SH-SY5Y (cell line): ENCODE results near the gene FLNB.

Experiments used
- GATA2 ChIP-seq: IDR thresholded peaks from 2 replicates; pipeline ENCODE4 v1.6.1; 2011; ENCODE audit warnings: mild to moderate bottlenecking, low read depth, low read length
- GATA3 ChIP-seq: IDR thresholded peaks from 2 replicates; pipeline ENCODE4 v1.6.1; 2011; ENCODE audit warnings: low read depth, mild to moderate bottlenecking, low read length, moderate library complexity

The FLNB gene

DNA sequence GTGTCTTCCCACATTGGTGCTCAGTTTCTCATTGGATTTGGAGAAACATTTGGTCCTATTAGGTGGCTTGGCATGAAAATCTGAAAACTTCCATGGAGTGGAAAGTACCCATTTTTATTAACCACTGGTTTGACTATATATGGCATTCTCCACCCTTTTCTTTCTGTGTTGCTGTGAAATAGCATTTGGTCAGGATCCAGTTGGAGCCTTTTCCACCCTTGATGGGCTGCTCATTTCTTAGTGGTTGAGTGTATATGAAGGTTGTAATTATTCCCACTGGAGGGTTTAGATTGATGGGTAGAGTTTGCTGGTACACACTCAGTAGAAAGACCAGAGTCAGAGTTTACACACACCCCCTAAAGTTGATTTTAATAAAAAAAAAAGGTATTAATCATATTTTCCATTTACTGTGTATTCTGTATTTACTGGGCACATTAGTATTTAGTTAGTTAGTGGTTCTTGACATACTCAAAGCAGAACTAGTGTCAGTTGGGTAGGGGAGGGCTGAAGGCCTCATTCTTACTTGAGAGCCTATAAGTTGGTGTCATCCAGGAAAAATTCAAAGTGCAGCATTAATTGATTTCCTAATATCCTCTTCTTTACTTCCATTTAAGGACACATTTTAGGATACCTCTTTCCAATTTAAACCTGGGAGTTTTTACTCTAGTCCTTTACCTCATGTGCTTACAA is 69.5 kb downstream of the FLNB start:
- TF ChIP-seq GATA3, result no peak
- TF ChIP-seq GATA2, result no peak

DNA sequence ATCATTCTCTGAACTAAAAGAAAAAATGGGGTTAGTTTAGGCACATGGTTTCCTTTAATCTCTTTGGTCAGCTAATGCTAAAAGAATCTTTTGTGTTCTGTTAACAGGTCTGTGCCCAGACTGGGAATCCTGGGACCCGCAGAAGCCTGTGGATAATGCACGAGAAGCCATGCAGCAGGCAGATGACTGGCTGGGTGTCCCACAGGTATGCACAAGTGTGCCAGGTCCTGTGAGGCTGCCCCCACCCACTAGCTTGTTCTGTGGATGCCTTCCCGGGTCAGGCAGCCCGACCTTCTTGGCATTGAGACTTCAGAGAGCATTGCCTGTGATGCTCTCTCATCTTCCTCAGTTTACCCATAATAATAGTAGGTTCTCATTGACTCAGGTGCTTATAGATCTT is 70.4 kb downstream of the FLNB start:
- TF ChIP-seq GATA3, result no peak
- TF ChIP-seq GATA2, result no peak

DNA sequence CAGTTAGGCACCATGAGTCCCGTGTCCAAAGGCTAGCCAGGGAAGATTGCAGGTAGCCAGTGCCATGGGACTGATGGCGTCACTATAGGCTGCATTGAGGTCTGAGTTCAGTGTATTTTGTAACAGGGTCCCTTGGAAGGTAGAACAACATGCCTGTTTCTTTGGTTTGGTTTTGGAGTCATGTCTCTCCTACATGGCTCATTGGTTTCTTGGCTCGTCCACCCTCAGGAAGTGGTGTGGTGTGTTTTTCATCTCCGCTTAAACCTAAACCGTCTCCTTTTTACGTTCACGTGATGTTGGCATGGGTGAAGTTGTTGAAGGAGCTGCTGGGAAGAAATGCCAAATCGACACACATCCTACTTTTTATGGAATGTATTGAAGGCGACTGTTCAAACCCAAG is 71.6 kb downstream of the FLNB start:
- TF ChIP-seq GATA2, result no peak
- TF ChIP-seq GATA3, result no peak

DNA sequence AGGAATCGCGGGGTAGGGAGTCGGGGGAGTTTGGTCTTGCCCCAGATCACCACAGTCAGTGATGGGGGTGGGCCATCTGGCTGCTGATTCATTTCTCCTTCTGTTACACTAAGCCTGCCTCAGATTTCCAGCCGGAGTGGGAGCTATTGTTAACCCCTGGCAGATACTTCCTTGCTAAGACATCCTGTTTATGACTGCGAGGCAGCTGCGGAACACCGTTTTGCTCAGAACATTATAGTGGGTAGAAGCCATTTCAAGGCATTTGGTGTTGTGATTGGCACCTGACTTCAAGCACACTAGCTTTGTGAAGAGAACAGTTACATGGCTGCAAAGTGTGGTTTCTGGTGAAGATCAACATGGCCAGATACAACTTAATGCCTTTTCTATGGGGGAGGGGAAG is 73.8 kb downstream of the FLNB start:
- no peak for TF ChIP-seq GATA2
- no peak for TF ChIP-seq GATA3

DNA sequence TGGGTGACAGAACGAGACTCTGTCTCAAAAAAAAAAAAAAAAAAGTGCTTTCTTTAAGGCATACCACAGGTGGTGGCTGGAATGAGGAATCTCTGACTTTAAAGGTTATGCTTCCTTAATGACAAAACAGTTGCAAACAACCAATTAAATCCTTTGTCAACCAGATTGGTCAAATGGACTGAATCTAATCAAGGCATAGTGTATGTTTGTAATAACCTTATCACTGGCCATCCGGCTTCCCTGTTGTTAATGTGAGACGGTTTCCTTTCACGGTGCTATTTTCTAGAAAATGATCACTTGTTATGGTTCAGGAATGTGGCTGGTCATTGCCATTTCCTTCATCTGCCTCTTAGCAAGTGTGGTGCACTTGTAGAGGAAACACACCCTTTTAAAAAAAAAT is 75.9 kb downstream of the FLNB start:
- TF ChIP-seq GATA3 (no peak), GATA2 (no peak)

DNA sequence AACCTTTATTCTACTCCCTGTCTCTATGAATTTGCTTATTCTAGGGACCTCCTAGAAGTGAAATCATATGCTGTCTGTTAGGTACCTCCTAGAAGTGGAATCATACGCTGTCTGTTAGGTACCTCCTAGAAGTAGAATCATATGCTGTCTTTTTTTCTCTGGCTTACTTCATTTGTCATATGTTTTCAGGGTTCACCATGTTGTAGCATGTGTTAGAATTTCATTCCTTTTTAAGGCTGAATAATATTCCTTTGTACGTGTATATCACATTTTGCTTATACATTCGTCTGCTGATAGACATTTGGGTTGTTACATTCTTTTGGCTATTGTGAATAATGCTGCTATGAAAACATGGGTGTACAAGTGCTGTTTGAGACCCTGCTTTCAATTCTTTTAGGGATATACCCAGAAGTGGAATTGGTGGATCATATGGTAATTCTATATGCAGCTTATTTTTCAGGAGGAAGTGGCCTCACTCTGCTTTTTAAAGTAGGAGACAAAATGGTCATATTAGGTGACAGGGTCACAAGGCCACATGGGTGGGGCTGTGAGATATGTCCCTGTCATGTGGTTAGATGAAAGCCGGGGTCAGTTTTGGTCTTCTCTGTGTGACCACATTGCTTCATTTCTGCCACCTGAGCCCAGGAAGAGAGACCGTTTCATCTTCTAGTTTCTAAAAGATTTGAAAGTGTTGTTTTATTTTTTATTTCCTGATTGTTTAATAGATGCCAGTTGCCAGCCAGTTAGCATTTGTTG is 76.7 kb downstream of the FLNB start:
- TF ChIP-seq GATA2, result no peak
- TF ChIP-seq GATA3, result no peak

DNA sequence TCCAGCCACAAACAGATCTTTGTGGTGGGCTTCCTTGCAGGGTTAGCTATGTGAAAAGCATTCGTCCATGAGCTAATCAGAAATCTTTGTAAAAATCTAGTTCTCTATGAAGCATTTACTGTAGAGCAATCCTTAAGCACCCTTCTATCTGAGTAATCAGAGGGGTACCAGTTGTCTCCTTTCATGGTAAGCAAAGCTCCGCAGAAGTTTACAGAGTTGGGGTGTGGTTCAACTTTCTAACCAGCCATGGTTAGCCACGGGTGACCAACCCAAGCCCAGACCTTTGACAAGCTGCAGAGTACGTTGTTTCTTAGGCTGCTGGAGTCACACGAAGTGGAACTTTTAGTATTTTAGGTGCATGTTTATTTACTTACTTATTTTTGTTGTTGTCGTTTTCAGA is 77.4 kb downstream of the FLNB start:
- TF ChIP-seq GATA2, result no peak
- TF ChIP-seq GATA3, result no peak

DNA sequence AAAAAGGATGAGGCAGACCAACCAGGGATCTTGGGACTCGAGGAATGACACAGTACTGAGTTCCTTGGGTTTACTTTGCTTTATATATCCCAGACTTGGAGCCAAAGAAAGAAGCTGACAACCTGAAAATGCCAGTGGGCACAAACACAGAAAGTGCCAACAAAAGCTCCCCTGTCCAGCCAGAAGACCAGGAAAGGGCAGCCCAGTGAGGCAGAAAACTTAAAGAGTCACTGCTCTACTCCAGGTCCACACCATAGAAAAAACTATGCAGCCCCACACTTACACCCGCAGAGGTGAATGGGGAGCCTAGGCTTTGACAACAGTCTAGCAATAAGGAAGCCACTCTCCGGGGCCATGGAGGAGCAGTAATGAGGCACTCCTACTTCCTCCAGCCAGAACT is 80.3 kb downstream of the FLNB start:
- TF ChIP-seq GATA3 (no peak), GATA2 (no peak)

DNA sequence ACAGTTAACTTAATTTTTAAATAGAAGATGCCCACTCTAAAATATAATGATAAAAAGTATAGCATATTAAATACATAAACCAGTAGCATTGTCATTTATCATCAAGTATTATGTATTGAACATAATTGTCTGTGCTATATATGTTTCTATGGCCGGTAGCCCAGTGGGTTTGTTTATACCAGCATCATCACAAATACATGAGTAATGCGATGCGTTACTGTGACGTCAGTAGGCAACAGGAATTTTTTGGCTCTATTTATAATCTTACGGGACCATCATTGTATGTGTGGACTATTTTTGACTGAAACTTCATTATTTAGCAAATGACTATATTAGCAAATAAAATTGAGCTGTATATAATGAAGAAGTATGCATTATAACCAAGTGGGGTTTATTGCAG is 82.1 kb downstream of the FLNB start:
- TF ChIP-seq GATA3 (no peak), GATA2 (no peak)

DNA sequence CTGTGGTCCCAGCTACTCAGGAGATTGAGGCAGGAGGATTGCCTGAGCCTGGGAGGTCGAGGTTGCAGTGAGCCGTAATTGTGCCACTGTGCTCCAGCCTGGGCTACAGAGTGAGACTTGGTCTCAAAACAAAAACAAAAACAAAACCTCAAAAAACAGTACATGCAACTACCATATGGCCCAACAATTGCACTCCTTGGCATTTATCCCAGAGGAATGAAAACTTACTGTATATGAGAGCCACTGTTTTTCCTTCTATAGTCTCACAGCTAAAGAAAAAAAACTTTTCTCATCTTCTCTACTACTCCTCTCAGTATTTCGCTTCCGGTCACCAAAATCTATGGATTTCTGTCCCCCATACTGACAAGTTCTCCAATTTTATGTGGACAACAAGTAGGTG is 84.3 kb downstream of the FLNB start:
- TF ChIP-seq GATA3 (no peak), GATA2 (no peak)

DNA sequence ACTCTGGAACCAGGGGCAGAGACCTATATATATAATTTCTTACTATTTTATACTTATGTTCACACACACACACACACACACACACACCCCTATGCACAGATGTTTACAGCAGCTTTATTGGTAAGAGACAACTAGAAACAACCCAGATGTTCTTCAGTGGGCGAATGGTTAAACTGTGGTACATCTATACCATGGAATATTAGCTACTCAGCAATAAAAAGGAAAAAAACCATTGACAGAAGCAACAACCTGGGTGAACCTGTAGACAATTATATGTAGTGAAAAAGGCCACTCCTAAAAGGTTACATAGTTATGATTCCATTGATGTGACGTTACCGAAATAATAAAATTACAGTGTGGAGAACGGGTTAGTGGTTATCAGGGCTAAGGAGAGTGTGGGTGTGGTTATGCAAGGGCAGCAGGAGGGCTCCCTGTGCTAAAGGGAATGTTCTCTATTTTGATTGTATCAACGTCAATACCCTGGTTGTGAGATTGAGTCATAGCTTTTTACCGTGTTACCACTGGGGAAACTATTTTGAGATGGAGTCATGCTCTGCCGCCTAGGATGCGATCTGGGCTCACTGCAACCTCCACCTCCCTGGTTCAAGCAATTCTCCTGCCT is 85.5 kb downstream of the FLNB start:
- no peak for TF ChIP-seq GATA2
- no peak for TF ChIP-seq GATA3

DNA sequence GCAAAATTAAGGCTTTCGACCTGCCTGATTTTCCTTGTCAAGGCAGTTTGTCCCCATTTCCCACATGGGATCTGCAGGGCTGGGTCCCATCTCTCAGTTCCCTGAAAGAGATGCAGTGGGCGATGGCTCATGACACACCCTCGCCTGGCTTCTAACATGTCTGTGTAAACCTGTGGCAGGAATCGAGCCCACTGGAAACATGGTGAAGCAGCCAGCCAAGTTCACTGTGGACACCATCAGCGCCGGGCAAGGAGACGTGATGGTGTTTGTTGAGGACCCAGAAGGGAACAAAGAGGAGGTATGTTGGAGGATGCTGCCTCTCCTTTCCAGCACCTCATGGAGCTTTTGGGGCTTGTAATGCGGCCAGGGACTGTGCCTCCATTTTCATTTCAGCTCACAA is 86.4 kb downstream of the FLNB start:
- TF ChIP-seq GATA3 (no peak), GATA2 (no peak)

DNA sequence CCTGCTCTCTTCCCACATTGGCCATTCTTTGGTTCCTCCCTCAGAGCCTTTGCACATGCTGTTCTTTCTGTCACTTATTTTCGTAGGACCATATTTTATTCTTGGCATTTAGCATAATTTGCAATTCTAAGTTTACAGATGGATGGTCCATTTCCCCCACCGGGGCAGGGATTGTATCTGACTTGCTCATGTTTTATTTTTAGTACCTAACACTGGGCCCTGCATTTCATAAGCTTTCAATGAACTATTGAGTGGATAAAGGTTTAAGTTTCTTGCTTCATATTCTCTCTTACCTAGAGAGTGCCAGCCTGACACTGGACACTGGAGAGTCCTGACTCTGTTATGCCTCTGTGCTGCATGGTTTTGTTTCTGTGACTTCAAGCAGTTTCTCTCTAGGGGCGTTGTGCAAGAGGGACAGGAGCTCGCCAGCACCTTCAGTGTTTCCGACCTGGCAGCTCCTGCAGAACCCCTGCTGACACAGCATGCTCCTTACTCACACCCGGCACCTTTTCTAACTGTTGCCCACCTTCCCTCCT is 87.4 kb downstream of the FLNB start:
- TF ChIP-seq GATA3 (no peak), GATA2 (no peak)

DNA sequence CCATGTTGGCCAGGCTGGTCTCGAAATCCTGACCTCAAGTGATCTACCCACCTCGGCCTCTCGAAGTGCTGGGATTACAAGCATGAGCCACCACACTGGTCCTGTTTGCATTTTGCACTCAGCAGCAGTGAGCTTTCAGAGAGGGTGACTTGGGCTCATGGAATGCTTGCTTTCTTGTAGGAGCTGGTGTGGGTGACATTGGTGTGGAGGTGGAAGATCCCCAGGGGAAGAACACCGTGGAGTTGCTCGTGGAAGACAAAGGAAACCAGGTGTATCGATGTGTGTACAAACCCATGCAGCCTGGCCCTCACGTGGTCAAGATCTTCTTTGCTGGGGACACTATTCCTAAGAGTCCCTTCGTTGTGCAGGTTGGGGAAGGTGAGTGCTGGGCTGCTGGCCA is 90.3 kb downstream of the FLNB start:
- TF ChIP-seq GATA2 (no peak), GATA3 (no peak)

DNA sequence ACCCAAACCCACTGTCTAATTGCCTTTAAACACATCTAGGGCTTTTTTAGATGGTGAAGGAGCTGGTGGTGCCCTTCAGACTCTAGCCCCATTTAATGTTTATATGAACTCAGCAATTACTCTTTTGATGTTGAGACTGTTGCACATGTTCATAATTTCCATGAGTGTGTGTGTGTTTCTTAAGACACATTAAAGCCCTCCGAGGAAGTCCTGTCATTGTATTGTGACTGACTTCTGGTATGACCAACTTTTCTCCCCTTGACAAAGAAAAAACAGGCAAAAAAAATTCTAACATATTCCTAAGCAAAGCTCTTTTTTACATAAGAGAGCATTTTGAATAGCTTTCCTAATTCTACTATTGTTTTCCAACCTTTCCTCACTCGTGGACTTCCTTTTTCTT is 91.6 kb downstream of the FLNB start:
- TF ChIP-seq GATA3, result no peak
- TF ChIP-seq GATA2, result no peak
